Natural killer cell (primary cell): ENCODE measurements around the gene CDH23. TPM values are rescaled to one million over a fixed set of nuclear protein-coding genes. Genes with fewer than 3 reads are reported as not detected.

ENCODE experiments used
- ATAC-seq, 3 donors: fragments of 150-1000 bp in 2 of 3; fragments of 200-7000 bp in 1 of 3; cut with Tn5 transposase; 1 replicate in 1 of 3; 2 replicates in 2 of 3; pipeline ENCODE4 v1.10.0; 2021; ENCODE audit warnings: mild to moderate bottlenecking in 2 of 3, moderate library complexity in 2 of 3
- DNase-seq, 2 donors: peaks; one replicate each; pipeline versions ENCODE4 v3.0.0 to v3.0.0-alpha.2; 2013 to 2021; ENCODE audit warnings: mixed read lengths in 1 of 2
- H3K27ac ChIP-seq: one replicate; pipeline ENCODE4 v1.5.1; 2013; ENCODE audit warnings: mild to moderate bottlenecking, low read length
- H3K27me3 ChIP-seq: one replicate; pipeline ENCODE4 v1.6.1; 2013; ENCODE audit warnings: low read length; ENCODE audit not compliant: control insufficient read depth, insufficient read depth
- H3K36me3 ChIP-seq: one replicate; pipeline ENCODE4 v1.6.1; 2013; ENCODE audit warnings: low read length; ENCODE audit not compliant: control insufficient read depth, insufficient read depth
- H3K4me1 ChIP-seq: one replicate; pipeline ENCODE4 v1.6.1; 2013; ENCODE audit warnings: low read length; ENCODE audit not compliant: control insufficient read depth, insufficient read depth
- H3K4me3 ChIP-seq: one replicate; pipeline ENCODE4 v1.5.1; 2013; ENCODE audit warnings: low read length
- H3K9me3 ChIP-seq: one replicate; pipeline ENCODE4 v1.6.1; 2013; ENCODE audit warnings: low read length; ENCODE audit not compliant: control insufficient read depth, insufficient read depth
- H3K27ac Mint-ChIP-seq, 2 donors: one replicate each; pipeline ENCODE4 v1.8.0; 2022; ENCODE audit warnings: mild to moderate bottlenecking in 2 of 2, mixed read lengths in 2 of 2, moderate library complexity in 1 of 2
- H3K27me3 Mint-ChIP-seq, 2 donors: one replicate each; pipeline ENCODE4 v1.8.0; 2022; ENCODE audit warnings: low read depth in 2 of 2, mixed read lengths in 2 of 2
- H3K36me3 Mint-ChIP-seq: one replicate; pipeline ENCODE4 v1.8.0; 2022; ENCODE audit warnings: mixed read lengths
- H3K4me1 Mint-ChIP-seq, 2 donors: one replicate each; pipeline ENCODE4 v1.8.0; 2022; ENCODE audit warnings: mixed read lengths in 2 of 2
- H3K4me3 Mint-ChIP-seq: one replicate; pipeline ENCODE4 v1.8.0; 2022; ENCODE audit warnings: mild to moderate bottlenecking, moderate library complexity, mixed read lengths
- H3K9me3 Mint-ChIP-seq, 2 donors: one replicate each; pipeline ENCODE4 v1.8.0; 2022; ENCODE audit warnings: mixed read lengths in 2 of 2
- WGBS: methylation state at CpG from one replicate; pipeline ENCODE4 v1.1.7; 2013; ENCODE audit warnings: missing lambda C conversion rate; ENCODE audit not compliant: insufficient coverage; 5-methylcytosine and 5-hydroxymethylcytosine counted together
- intact Hi-C: fragments of 100-400 bp; cut with micrococcal nuclease; formaldehyde crosslinking; loops from one replicate; pipeline ENCODE4 v1.14.2; 2022
- total RNA-seq, 4 donors: library from RNA; stranded (reverse); fragments of 120-200 nt in 1 of 4; gene quantifications; one replicate each; pipeline versions ENCODE4 v1.2.3 to v1.2.4, GENCODE V29; 2013 to 2022
- TF ChIP-seq, protein P1 (sequence below): fragments of 200-600 bp; IDR thresholded peaks from one replicate; pipeline ENCODE4 v1.8.0; 2022; ENCODE audit warnings: antibody characterized with exemption

Gene CDH23
- total RNA-seq, 3 donors from 2014 or later (not counting 1 experiment from before 2014, with no cell fraction given): 1.2 to 6.0 (median 4.3) TPM

DNA sequence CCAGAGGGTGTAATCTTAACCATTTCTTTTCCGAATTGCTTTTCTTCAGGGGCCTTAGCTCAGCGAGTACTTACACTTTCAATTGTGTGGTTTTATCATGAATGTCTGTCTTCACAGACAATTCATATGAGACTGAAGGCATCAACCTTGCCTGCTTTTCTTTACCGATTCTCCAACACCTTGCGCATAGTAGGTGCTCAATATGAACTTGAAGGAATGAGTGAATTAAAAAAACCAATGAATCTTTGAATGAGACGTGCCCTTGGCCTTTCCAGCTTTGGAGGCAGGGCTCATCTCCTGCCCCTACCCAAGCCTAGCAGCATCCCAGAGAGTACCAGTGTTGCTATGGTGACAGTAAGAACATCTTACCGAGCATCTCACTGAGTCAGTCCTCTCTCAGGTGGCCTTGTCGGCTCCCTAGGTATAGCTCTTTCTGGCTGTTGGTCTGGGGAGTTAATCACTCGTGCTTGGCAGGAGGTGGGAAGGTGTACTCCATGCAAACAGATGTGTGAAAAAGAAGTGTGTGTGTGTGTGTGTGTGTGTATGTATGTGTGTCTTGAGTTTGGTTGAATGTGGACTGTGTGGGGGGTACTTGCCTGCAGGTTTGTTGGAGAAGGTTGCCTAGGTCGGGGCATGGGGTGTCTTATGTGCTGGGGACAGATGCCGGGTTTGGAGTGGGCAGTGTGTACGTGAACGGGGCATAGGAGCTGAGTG is 215.1 kb downstream of the CDH23 start:
- H3K4me1 ChIP-seq: no peaks in the 10 kb centered on the region
- H3K9me3 Mint-ChIP-seq: no peaks in the 10 kb centered on the region
- H3K9me3 ChIP-seq: no peaks in the 10 kb centered on the region
- intact Hi-C loops: no loop called here
- TF ChIP-seq, protein P1, sequence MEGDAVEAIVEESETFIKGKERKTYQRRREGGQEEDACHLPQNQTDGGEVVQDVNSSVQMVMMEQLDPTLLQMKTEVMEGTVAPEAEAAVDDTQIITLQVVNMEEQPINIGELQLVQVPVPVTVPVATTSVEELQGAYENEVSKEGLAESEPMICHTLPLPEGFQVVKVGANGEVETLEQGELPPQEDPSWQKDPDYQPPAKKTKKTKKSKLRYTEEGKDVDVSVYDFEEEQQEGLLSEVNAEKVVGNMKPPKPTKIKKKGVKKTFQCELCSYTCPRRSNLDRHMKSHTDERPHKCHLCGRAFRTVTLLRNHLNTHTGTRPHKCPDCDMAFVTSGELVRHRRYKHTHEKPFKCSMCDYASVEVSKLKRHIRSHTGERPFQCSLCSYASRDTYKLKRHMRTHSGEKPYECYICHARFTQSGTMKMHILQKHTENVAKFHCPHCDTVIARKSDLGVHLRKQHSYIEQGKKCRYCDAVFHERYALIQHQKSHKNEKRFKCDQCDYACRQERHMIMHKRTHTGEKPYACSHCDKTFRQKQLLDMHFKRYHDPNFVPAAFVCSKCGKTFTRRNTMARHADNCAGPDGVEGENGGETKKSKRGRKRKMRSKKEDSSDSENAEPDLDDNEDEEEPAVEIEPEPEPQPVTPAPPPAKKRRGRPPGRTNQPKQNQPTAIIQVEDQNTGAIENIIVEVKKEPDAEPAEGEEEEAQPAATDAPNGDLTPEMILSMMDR: no peak
- H3K27ac ChIP-seq: no peak overlapping the region
- ATAC-seq (no peak), DNase-seq (no peak)
- H3K4me1 Mint-ChIP-seq: no peaks in the 10 kb centered on the region
- peaks cover 0 to 7% of the 10 kb centered on the region in 2 donors for H3K27me3 Mint-ChIP-seq
- H3K27ac Mint-ChIP-seq: no peak overlapping the region
- no peak overlapping the region for H3K4me3 Mint-ChIP-seq
- H3K36me3 Mint-ChIP-seq: no peaks in the 10 kb centered on the region
- H3K4me3 ChIP-seq: no peak overlapping the region
- H3K27me3 ChIP-seq: no peaks in the 10 kb centered on the region
- H3K36me3 ChIP-seq: no peaks in the 10 kb centered on the region
- WGBS: 85% methylated on average over 12 of the region's 12 CpGs

DNA sequence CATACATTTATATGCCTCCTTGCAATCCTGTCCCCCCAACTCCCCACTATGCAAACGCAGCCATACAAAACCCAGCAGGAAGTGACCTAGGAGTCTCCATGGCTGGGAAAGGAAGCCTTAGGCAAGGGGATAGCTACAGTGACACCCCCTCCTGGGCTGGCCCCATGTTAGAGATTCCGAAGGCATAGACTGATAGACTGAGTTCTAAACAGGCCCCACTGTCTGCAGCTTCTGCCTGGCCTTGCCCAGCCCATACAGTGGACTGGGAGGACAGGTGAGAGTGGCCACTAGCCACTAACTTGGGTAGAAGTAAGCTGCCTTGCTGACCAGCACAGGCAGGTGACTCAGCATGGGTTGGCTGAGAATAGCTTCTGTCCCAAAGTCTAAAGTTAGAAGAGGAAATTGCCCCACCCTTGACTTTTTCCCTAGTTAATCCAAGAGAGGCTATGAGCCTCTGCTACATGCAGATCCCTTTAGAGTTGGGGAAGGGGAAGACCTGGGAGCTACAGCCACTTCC is 216.6 kb downstream of the CDH23 start:
- Mint-ChIP-seq H3K4me1 (no peaks in the 10 kb centered on the region), H3K27me3 (peaks cover 0 to 7% of the 10 kb centered on the region in 2 donors), H3K36me3 (no peaks in the 10 kb centered on the region), H3K4me3 (no peak overlapping the region), H3K27ac (no peak overlapping the region), H3K9me3 (no peaks in the 10 kb centered on the region)
- Histone ChIP-seq H3K27ac (no peak overlapping the region), H3K9me3 (no peaks in the 10 kb centered on the region), H3K36me3 (no peaks in the 10 kb centered on the region), H3K4me3 (no peak overlapping the region), H3K27me3 (no peaks in the 10 kb centered on the region), H3K4me1 (no peaks in the 10 kb centered on the region)
- TF ChIP-seq, protein P1: no peak
- intact Hi-C loops: no loop called here
- DNase-seq (no peak), ATAC-seq (no peak)
- 83% methylated on average over 2 of the region's 2 CpGs for WGBS

DNA sequence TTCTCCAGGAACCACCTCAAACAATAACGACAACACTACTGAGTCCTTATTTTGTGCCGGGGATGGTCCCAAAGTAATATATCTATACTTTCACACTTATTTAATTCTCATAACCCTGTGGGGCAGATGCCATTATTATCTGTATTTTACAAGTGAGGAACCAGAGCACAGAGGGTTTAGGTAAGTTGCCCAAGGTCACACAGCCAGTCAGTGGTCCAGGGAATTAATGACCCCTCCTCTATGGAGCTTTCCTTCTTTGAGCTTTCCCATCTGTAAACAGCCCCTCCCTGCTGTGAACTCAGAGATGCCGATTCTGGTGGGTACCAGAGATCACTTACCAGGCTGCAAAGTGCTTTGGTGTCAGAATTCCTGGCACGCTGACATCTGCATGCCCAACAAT is 217.2 kb downstream of the CDH23 start:
- Histone ChIP-seq H3K9me3 (no peaks in the 10 kb centered on the region), H3K4me1 (no peaks in the 10 kb centered on the region), H3K27me3 (no peaks in the 10 kb centered on the region), H3K27ac (no peak overlapping the region), H3K36me3 (no peaks in the 10 kb centered on the region), H3K4me3 (no peak overlapping the region)
- ATAC-seq (no peak), DNase-seq (no peak)
- H3K4me3 Mint-ChIP-seq: no peak overlapping the region
- H3K4me1 Mint-ChIP-seq: no peaks in the 10 kb centered on the region
- 83% methylated on average over 4 of the region's 4 CpGs for WGBS
- no peaks in the 10 kb centered on the region for H3K36me3 Mint-ChIP-seq
- H3K27me3 Mint-ChIP-seq: peaks cover 0 to 7% of the 10 kb centered on the region in 2 donors
- TF ChIP-seq, protein P1: no peak
- no peaks in the 10 kb centered on the region for H3K9me3 Mint-ChIP-seq
- intact Hi-C loops: no loop called here
- no peak overlapping the region for H3K27ac Mint-ChIP-seq

DNA sequence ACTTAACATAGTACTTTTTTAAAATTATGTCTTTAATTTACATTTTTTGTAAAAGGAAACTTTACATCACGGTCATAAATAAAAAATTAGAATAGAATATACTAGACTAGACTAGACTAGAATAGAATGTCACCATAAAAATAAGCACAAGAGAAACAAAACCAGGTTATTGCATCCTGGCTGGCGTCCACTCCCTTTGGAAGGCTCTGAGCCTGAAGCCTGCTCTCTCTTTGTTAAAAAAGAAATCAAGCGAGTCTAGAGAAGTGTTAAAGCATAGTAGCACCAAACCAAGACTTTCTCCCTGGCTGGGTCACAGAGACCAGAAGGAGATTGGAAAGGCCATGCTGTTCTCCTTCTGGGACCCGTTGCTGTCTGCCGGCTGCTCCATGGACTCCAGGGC is 218.2 kb downstream of the CDH23 start:
- H3K27ac Mint-ChIP-seq: no peak overlapping the region
- 93% methylated on average over 4 of the region's 5 CpGs for WGBS
- H3K9me3 Mint-ChIP-seq: no peaks in the 10 kb centered on the region

More for the DNA sequence above, 218.2 kb downstream of the CDH23 start:
- TF ChIP-seq, protein P1: no peak
- Mint-ChIP-seq H3K4me3 (no peak overlapping the region), H3K4me1 (no peaks in the 10 kb centered on the region), H3K36me3 (no peaks in the 10 kb centered on the region), H3K27me3 (peaks cover 0 to 7% of the 10 kb centered on the region in 2 donors)
- H3K27ac ChIP-seq: no peak overlapping the region
- no peaks in the 10 kb centered on the region for H3K9me3 ChIP-seq
- intact Hi-C loops: no loop called here
- no peaks in the 10 kb centered on the region for H3K4me1 ChIP-seq
- no peak for ATAC-seq
- H3K36me3 ChIP-seq: no peaks in the 10 kb centered on the region
- H3K4me3 ChIP-seq: no peak overlapping the region
- no peaks in the 10 kb centered on the region for H3K27me3 ChIP-seq
- no peak for DNase-seq
